GM19468 (cell line): ENCODE measurements around the gene IFT172.
"Not testable (repeated sequence)": the region's sequence is repeated elsewhere in the genome, so short reads cannot be mapped to it uniquely, and the experiment has no call there.

Source experiments
- ATAC-seq: cut with Tn5 transposase; IDR thresholded peaks from one replicate; pipeline ENCODE4 v1.9.1; 2021; ENCODE audit warnings: mild to moderate bottlenecking, moderate library complexity, moderate number of reproducible peaks; ENCODE audit not compliant: unreplicated experiment; ENCODE audit errors: extremely low read depth

Gene IFT172, protein sequence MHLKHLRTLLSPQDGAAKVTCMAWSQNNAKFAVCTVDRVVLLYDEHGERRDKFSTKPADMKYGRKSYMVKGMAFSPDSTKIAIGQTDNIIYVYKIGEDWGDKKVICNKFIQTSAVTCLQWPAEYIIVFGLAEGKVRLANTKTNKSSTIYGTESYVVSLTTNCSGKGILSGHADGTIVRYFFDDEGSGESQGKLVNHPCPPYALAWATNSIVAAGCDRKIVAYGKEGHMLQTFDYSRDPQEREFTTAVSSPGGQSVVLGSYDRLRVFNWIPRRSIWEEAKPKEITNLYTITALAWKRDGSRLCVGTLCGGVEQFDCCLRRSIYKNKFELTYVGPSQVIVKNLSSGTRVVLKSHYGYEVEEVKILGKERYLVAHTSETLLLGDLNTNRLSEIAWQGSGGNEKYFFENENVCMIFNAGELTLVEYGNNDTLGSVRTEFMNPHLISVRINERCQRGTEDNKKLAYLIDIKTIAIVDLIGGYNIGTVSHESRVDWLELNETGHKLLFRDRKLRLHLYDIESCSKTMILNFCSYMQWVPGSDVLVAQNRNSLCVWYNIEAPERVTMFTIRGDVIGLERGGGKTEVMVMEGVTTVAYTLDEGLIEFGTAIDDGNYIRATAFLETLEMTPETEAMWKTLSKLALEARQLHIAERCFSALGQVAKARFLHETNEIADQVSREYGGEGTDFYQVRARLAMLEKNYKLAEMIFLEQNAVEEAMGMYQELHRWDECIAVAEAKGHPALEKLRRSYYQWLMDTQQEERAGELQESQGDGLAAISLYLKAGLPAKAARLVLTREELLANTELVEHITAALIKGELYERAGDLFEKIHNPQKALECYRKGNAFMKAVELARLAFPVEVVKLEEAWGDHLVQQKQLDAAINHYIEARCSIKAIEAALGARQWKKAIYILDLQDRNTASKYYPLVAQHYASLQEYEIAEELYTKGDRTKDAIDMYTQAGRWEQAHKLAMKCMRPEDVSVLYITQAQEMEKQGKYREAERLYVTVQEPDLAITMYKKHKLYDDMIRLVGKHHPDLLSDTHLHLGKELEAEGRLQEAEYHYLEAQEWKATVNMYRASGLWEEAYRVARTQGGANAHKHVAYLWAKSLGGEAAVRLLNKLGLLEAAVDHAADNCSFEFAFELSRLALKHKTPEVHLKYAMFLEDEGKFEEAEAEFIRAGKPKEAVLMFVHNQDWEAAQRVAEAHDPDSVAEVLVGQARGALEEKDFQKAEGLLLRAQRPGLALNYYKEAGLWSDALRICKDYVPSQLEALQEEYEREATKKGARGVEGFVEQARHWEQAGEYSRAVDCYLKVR (N-terminal part only)

DNA sequence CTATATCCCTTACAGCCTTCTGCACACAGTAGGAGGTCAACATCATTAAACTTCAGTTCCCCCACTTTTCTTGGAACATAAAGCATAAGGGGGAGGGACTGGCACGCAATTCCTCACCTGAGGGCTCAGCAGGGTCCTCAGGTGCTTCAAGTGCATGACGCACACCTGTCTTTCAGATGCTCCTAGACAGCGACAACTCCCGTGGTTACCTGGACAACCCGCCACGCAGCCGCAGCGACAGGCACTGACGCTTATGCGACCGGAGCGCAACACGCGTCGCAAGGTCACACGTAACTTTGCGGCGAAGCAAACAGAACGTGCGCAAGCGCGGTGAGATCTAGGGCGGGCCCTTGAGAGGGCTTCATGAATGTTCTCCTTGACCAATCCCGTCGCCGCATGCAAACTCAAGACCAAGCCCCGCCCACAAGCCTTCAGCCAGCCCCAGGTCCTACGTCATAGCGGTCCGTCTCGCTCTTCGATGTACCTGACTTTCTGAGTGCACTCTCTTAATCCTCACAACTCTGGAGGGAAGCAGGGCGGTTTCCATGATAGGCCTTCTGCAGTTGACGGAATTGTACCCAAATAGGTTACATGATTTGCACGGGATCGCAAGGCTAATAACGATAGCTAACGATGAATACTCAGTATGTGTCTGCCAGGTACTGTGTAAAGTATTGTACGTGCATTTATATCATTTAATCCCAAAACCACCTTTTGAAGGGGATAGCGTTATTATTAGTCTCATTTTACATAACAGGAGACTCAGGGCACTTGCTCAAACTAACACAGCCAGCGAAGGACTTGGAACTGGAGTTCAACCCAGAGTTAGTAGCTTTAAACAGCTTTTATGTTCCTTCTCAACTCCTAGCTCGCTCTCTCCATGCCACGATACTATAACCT lies at the start of gene IFT172:
Gene IFT172 (minus strand): TSS at position 246 of the 900 bp plus-strand sequence. CDS start 90 bp downstream, at position 156.
- ATAC-seq = peak; percentile 89

DNA sequence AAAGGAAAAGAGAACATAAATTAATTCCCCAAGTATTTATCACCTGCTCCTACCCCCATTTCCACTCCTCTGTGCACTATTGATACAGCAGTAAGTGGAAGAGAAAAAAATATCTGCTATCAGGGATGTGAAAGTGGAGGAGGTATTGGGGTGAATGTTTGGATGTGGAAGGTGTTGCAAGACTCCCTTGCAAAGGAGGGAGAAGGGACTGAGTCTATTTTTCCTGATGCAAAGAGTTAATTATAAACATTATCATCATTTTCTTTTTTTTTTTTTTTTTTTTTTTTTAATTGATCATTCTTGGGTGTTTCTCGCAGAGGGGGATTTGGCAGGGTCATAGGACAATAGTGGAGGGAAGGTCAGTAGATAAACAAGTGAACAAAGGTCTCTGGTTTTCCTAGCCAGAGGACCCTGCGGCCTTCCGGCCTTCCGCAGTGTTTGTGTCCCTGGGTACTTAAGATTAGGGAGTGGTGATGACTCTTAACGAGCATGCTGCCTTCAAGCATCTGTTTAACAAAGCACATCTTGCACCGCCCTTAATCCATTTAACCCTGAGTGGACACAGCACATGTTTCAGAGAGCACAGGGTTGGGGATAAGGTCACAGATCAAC lies 49.4 kb upstream of the IFT172 start:
- not testable (repeated sequence) for ATAC-seq

DNA sequence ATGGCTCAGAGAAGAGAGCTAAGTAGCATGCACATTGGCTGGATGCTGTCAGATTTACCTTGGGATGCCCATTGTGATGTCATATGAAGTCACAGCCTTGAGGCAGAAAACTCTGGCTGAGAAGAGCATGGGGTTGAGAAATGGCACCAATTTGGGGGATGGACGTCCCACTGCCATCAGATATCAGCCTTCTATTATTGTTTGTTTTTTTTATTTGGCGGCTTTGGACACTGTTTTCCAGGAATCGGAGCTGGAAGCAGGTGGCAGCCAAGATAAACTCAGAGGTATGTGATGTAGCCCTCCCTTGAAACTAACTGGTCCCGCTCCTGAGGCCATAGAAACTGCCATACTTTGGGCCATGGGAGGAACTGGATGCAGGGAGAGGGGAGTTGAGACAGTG lies 47.7 kb upstream of the IFT172 start:
- no peak for ATAC-seq

DNA sequence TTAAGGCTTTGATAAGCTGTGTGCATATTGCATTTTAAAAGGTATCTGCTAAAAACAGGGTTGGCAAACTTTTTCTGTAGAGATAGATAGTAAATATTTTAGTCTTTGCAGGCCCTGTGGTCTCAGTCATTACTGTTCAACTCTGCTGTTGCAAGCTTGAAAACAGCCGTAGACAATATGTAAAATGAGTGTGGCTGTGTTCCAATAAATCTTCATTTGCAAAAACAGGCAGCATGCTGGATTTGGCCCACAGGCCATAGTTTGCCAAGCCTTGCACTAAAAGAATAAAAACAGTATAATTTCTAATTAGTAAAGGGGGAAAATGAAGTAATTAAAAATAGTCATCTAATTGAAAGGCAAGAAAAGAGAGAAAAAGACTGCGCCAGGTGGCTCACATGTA lies 42.4 kb upstream of the IFT172 start:
- ATAC-seq = no peak

DNA sequence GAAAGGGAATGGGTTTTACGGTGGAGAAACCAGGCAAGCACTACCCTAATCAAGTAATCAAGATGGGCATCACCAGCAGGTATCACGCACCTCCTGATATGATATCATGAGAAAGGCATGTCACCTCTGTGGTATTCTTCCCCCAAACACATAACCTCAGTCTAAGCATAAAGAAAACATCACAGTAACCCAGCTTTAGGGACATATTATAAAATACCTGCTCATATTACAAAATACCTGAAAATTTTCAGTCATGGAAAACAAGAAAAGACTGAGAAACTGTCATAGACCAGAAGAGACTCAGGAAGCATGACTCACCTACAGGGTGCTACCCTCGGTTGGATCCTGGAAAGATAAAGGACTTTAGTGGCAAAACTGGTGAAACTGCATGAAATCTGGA lies 37.6 kb upstream of the IFT172 start:
- no peak for ATAC-seq

DNA sequence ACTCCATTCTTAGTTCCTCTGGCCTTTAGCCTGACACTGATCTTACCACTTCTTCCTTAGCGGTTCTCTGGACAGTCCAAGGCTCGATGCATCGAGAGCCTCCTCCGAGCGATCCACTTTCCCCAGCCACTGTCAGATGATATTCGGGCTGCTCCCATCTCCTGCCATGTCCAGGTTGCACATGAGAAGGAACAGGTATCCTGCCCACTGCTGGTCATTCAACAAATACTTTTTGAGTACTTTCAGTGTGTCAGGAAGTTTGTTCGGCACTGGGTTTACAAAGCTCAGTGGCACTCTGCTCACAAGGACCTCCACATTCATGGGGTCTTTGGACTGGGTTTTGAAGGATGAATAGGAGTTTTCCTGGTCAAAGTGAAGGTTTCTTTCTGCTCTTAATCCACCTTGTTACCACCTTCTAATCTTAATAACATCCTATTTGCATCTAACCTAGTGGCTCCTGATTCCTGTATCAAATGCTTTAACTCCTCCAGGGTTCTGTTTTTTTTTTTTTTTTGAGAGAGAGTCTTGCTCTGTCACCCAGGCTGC lies 32.9 kb upstream of the IFT172 start:
- no peak for ATAC-seq

DNA sequence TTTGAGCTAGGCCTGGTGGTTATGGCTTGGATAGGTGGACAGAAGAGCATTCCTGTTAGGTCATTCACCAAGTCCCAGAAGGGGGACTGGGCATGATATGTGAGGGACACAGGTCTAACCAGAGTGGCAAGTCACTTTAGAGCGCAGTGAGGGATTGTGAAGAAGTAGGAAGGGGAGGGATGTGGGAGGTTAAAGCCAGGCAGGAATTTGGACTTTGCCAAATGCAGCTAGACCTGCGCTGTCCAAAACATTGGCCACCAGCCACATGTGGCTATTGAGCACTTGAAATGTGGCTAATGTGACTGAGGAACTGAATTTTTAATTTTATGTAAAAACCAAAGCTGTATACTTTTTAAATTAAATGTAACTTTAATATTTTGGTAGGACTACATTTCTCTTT lies 30.8 kb upstream of the IFT172 start:
- ATAC-seq = no peak

DNA sequence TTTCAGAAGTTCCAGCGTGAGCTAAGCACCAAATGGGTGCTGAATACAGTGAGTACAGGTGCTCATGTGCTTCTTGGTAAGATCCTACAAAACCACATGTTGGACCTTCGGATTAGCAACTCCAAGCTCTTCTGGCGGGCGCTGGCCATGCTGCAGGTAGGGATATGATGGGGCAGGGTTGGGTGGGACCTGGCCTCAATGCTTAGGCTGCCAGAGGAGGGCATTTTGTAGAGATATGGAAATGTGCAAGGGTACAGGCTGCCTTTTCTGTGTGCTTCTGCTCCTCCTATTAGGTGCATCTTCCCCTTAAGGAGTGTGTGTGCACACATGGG lies 29.2 kb upstream of the IFT172 start:
- no peak for ATAC-seq

DNA sequence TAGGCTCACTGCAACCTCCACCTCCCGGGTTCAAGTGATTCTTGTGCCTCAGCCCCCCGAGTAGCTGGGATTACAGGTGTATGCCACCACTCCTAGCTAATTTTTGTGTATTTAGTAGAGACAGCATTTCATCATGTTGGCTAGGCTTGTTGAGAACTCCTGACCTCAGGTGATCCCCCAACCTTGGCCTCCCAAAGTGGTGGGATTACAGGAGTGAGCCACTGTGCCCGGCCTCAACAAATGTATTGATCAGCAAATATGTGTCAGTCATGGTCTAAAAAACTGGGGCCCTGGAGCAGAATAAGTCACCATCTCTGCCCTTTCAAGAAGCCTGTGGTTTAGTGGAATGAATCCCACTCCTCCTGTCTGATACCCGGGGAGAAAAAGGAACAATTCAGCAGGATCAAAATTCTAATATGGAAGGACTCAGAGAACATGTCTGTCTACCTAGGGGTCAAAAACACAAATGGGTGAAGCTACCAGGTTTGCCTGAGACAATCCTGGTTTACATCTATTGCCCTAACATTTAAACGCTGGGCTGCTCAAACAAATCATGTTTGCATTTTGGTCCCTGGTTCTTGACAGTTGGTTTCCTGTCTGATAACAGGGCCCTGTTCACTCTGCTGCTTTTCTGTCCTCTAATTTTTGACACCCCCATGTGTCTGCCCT lies 28.7 kb upstream of the IFT172 start:
- no peak for ATAC-seq

DNA sequence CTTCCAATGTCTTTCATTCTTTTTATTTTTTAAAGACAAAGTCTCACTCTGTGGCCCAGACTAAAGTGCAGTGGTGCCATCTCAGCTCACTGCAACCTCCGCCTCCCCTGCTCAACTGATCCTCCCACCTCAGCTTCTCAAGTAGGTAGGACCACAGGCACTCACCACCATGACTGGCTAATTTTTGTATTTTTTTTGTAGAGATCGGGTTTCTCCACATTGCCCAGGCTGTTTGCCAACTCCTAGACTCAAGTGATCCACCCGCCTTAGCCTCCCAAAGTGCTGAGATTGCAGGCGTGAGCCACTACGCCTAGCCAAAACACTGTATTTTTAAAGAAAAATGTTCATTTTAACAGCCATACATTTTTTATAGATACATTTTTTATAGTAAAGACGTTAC lies 19.8 kb upstream of the IFT172 start:
- no peak for ATAC-seq

DNA sequence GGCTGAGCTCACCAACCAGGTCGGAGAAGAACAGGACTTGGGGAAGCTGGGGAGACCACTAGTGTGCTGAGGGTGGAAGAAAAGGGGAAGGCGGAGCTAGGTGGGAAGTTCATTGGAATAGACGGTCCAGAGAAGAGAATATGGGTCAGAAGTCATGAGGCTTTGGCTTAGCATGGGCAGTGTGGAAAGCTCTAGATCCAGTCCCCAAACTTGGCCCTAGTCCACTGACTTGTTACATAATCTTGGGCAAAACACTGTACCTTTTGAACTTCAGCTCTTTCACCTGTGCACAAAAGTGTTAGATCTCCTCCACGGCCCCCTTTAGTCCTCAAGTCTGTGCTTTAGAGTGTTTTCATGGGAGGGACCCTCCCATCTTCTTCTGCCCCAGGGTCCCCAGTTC lies 17.8 kb upstream of the IFT172 start:
- ATAC-seq = no peak

DNA sequence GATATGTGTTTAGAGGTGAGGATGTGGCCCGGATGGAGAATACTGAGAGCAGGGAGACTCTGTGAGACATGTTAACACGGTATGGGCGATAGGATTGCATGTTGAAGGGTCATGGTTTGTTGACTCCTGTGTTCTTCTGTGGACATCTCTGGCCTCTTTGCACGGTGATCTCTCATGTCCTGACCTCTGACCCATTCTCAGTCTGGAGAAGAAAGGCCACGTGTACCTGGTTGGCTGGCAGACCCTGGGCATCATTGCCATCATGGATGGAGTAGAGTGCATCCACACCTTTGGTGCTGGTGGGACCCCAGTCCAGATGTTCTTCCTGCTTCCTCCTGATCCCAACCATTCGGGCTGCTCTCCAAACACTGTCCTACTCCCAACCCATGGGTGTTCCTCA lies 17.0 kb upstream of the IFT172 start:
- ATAC-seq = no peak

DNA sequence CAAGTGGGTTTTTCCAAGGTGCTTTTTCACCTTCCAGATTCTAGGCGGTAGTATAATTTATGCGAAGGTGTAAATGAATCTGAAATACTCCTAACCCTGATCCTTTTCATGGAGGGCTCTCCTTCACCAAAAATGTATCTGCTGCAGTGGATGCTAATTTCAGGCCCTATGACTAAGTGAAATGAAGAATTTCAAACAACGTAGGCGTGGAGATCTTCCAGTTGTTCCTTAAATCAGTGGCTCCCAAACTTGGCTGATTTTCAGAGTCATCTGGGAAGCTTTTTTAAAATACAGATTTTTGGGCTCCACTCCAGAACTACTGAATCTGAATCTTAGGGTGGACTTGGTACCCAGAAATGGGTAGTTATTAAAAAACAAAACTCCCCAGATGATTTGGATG lies 12.6 kb upstream of the IFT172 start:
- no peak for ATAC-seq

DNA sequence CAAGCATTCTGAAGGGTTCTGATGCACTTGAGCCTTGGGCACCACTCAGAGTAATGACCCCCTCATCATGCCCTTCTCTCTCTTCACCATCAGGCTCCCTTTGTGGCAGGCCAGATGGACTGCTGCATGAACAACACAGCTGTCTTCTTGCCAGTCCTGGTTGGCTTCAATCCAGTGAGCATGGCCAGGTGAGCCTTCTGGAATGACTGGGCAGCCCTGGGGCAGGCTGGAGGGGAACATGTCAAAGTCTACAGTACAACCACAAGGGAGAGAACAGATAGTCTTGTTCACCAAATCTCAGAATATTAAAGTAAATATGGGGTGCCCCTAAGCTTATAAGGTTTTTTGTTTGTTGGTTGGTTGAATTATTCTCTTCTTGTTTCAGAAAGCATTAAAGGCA lies 11.5 kb upstream of the IFT172 start:
- ATAC-seq = no peak

DNA sequence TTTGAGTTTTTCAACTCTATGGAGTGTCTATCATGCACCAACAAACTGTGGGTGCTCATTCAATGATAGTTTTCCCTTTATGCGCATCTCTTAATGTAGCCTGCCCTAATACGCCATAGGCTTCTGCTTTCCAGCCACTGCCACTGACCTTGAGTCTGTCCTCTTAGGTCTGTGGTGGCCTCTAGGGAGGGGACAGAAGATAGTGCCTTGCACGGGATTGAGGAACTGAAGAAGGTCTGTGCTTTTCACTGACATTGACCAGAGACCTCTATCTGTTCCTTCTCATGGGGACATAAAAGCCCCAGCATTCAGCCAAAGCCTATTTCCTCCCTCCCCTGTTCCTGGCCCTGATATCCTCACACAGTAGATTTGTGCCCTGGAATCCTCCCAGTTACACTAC lies 9.4 kb upstream of the IFT172 start:
- ATAC-seq = no peak

DNA sequence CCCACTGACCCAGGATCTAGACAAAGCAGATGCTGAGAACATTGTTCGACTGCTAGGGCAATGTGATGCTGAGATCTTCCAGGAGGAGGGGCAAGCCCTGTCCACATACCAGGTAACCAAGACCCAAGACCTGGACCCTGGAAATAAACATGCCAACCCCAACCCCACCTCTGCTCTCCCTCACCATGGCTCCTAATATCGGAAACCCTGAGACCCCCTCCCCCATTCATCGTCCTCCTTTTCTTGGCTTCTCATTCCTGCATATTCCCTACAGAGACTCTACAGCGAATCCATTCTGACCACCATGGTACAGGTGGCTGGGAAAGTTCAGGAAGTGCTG lies 7.7 kb upstream of the IFT172 start:
- ATAC-seq = no peak

DNA sequence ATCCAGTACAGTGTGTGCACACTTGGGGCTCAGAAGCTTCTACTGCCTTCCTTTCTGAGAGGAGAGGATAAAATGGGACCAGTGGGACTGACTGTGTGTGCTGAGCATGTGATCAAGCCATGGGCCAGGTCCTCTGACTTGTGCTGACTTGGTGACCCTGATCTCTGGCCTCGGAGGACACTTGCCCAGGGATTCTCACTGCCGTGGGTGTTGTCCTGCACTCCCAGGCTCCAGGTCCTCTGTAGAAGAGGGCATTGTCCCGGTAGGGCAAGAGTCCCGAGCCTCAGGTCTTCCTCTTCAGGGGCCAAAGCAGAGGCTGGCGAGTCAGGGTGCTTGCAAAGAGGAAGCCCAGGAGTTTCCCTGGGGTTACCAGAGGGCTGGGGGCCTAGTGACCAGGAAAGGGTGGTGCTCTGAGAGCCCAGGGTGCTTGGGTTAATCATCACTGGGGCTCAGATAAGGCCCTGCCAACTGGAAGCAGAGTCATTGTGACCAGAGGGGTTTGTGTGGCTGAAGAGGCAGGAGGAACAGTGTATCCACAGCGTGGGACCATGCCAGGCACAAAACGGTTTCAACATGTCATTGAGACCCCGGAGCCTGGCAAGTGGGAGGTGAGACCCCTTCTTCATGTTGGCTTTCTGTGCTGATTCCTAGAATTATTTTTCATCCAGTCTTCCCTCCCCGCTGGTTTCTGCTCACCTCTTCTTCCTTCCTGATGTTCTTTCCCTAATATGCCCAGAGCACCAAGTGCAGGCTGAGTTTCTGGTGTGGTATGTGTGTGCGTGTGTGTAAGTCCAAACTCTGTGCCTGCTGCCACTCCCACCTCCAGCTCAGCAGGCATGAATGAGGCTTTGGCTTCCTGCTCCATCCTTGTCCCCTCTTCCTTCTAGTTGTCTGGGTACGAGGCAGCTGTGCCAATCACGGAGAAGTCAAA lies 7.1 kb upstream of the IFT172 start, which contains the start of gene GCKR:
Gene GCKR (plus strand): TSS at position 483 of the 931 bp plus-strand sequence. CDS start 66 bp downstream, at position 549.
- ATAC-seq = no peak
